A673 (cell line): ENCODE results near the gene HPN. TPM values are rescaled to one million over a fixed set of nuclear protein-coding genes. Genes with fewer than 3 reads are reported as not detected.
A peak's percentile ranks its signal among the peaks of the same experiment; 100 is the strongest.

Experiments
- BruUV-seq: library from RNA; stranded (reverse); fragments of 400-500 nt; replicated peaks from 2 replicates; lab custom pipeline; 2021; lab: Mats Ljungman, UMichigan
- CTCF ChIA-PET: fragments of 300-600 bp; sonication (Branson Sonifier 250); formaldehyde crosslinking; loops from one replicate; lab custom pipeline; 2022; ENCODE audit warnings: antibody characterized with exemption; lab: Charles Lee
- POLR2A ChIA-PET: fragments of 300-600 bp; sonication (Branson Sonifier 250); formaldehyde crosslinking; loops from one replicate; lab custom pipeline; 2022; ENCODE audit warnings: antibody characterized with exemption; ENCODE audit not compliant: low non-redundant PET; lab: Charles Lee
- DNase-seq: peaks from one replicate; pipeline ENCODE4 v3.0.0-alpha.2; 2015; ENCODE audit warnings: low spot score
- H3K27ac ChIP-seq: fragments of 200-600 bp; sonication (generic); 2 replicates; pipeline ENCODE4 v1.5.1; 2016; ENCODE audit warnings: mixed run types, low read depth, mild to moderate bottlenecking, mixed read lengths, antibody characterized with exemption, low read length; ENCODE audit not compliant: poor library complexity, severe bottlenecking
- H3K27me3 ChIP-seq: fragments of 200-600 bp; sonication (generic); replicated peaks from 2 replicates; pipeline ENCODE4 v1.6.1; 2017; ENCODE audit warnings: mixed run types, low read depth, mild to moderate bottlenecking, mixed read lengths, antibody characterized with exemption, low read length; ENCODE audit not compliant: insufficient read depth, poor library complexity
- H3K36me3 ChIP-seq: fragments of 200-600 bp; sonication (generic); 2 replicates; pipeline ENCODE4 v1.6.1; 2016; ENCODE audit warnings: mixed run types, mild to moderate bottlenecking, mixed read lengths, antibody characterized with exemption, low read length; ENCODE audit not compliant: insufficient read depth, poor library complexity, severe bottlenecking
- H3K4me1 ChIP-seq: fragments of 200-600 bp; sonication (generic); 2 replicates; pipeline ENCODE4 v1.6.1; 2017; ENCODE audit warnings: mixed run types, mild to moderate bottlenecking, mixed read lengths, antibody characterized with exemption, low read length; ENCODE audit not compliant: insufficient read depth, poor library complexity, severe bottlenecking
- H3K4me3 ChIP-seq: fragments of 200-600 bp; sonication (generic); 2 replicates; pipeline ENCODE4 v1.5.1; 2016; ENCODE audit warnings: low read depth, mixed run types, mild to moderate bottlenecking, mixed read lengths, low read length; ENCODE audit not compliant: poor library complexity, severe bottlenecking
- H3K9me3 ChIP-seq: fragments of 200-600 bp; sonication (generic); 2 replicates; pipeline ENCODE4 v1.6.1; 2016; ENCODE audit warnings: mixed run types, low read depth, mild to moderate bottlenecking, mixed read lengths, antibody characterized with exemption, low read length; ENCODE audit not compliant: poor library complexity, severe bottlenecking
- CTCF ChIP-seq: fragments of 300-800, 200-600 bp; sonication (generic); conservative IDR thresholded peaks from 2 replicates; pipeline ENCODE4 v1.5.1; 2017; ENCODE audit warnings: low read depth, mild to moderate bottlenecking, antibody characterized with exemption, low read length, moderate library complexity, mixed read lengths
- EZH2 ChIP-seq: fragments of 200-600 bp; sonication (generic); IDR thresholded peaks from 2 replicates; pipeline ENCODE4 v1.6.1; 2017; ENCODE audit warnings: borderline replicate concordance, low read depth, mild to moderate bottlenecking, mixed read lengths, antibody characterized with exemption, low read length; ENCODE audit not compliant: poor library complexity, severe bottlenecking
- intact Hi-C: fragments of 100-400 bp; cut with micrococcal nuclease; formaldehyde crosslinking; loops from one replicate; pipeline ENCODE4 v1.10.0; 2022; ENCODE audit not compliant: unreplicated experiment
- total RNA-seq: library from RNA; stranded (reverse); gene quantifications from 2 replicates; pipeline ENCODE4 v1.2.3, GENCODE V29; 2021

Gene HPN
- total RNA-seq, 1 experiment from 2014 or later: not detected

- intact Hi-C loops: no loop called here
- ChIA-PET CTCF (interaction anchor here (0.7 kb wide), 1 partner anchor 65 kb away, joined by 10 read pairs; no protein-coding TSS in a partner anchor), POLR2A (no interaction called here)
Measured at GRCh38 chr19:34998777-34999497, 42.6 kb upstream of the HPN start.

DNA sequence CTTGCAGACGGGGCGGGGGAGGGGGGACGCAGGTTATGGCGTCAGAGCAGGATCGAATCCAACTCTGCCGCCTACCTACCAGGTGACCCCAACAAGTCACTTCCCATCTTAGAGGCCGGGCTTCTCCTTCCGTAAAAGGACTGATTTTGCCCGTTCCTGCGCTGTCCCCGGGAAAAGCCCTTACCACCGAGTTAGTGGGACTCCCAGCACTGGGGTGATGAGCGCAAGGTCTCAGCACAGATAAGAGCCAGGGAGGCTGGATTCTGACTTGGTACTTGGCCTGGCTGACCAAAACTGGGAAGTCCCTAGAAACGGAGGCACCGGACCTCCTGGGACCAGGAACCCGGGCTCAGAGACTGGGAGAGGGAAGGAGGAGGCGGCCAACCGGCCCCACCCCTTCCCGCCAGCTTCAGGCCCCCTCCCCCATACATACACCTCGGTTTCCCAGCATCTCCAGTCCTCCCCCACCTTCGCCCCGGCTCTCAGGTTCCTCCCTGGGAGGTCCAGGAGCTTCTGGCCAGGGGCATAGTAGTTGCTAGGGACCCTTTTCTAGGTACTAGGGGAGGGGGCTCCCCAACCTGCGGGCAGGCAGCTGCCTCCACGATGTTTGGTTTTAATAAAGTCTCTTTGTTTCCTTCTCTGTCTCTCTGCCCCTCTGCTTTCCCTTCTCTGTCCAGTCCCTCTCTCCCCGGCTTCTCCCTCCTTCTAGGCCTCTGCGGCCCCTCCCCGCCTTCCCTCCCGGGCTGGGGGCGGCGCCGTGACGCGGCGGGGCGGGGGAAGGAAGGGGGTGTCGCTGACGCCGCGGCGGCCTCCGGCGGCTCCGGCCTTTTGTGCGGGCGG, 41.8 kb upstream of the HPN start, which contains the start of gene GRAMD1A:
TSS of gene GRAMD1A (plus strand) at position 826 of the 840 bp plus-strand sequence. CDS start 156 bp downstream, outside the sequence.
- Histone ChIP-seq H3K27me3 (no peaks in the 10 kb centered on the region), H3K36me3 (peaks cover 16% of the 10 kb centered on the region), H3K9me3 (no peaks in the 10 kb centered on the region), H3K27ac (peak within 1 kb of the TSS; percentile 82), H3K4me1 (peaks cover 16% of the 10 kb centered on the region), H3K4me3 (peak within 1 kb of the TSS; percentile 89)
- DNase-seq: peak; percentile 88
- ChIA-PET POLR2A (no interaction called here), CTCF (interaction anchor here (0.7 kb wide), 1 partner anchor 65 kb away, joined by 10 read pairs; no protein-coding TSS in a partner anchor)
- intact Hi-C loops: no loop called here
- TF ChIP-seq CTCF (no peak), EZH2 (no peak)
- BruUV-seq: TSS peak; percentile 90

More at GRCh38 chr19:34998777-34999497, 42.6 kb upstream of the HPN start:
- H3K27ac ChIP-seq: no peak overlapping the region
- peaks cover 12% of the 10 kb centered on the region for H3K36me3 ChIP-seq
- TF ChIP-seq EZH2 (no peak), CTCF (no peak)
- no peaks in the 10 kb centered on the region for H3K27me3 ChIP-seq
- DNase-seq: no peak
- peaks cover 16% of the 10 kb centered on the region for H3K4me1 ChIP-seq
- no TSS peak for BruUV-seq
- no peak overlapping the region for H3K4me3 ChIP-seq
- H3K9me3 ChIP-seq: no peaks in the 10 kb centered on the region

- peak overlapping the region; percentile 89 for H3K4me3 ChIP-seq
- H3K9me3 ChIP-seq: no peaks in the 10 kb centered on the region
- H3K4me1 ChIP-seq: peaks cover 16% of the 10 kb centered on the region
- peaks cover 17% of the 10 kb centered on the region for H3K36me3 ChIP-seq
- no peak for TF ChIP-seq EZH2
- TF ChIP-seq CTCF: no peak
- no peaks in the 10 kb centered on the region for H3K27me3 ChIP-seq
- ChIA-PET CTCF (no interaction called here), POLR2A (no interaction called here)
- no peak for DNase-seq
- H3K27ac ChIP-seq: peak overlapping the region; percentile 82
- no TSS peak for BruUV-seq
- intact Hi-C loops: no loop called here
Measured at GRCh38 chr19:35000338-35000646, 41.2 kb upstream of the HPN start.
